ENCODE measurements around the gene SLC12A7.

DNA sequence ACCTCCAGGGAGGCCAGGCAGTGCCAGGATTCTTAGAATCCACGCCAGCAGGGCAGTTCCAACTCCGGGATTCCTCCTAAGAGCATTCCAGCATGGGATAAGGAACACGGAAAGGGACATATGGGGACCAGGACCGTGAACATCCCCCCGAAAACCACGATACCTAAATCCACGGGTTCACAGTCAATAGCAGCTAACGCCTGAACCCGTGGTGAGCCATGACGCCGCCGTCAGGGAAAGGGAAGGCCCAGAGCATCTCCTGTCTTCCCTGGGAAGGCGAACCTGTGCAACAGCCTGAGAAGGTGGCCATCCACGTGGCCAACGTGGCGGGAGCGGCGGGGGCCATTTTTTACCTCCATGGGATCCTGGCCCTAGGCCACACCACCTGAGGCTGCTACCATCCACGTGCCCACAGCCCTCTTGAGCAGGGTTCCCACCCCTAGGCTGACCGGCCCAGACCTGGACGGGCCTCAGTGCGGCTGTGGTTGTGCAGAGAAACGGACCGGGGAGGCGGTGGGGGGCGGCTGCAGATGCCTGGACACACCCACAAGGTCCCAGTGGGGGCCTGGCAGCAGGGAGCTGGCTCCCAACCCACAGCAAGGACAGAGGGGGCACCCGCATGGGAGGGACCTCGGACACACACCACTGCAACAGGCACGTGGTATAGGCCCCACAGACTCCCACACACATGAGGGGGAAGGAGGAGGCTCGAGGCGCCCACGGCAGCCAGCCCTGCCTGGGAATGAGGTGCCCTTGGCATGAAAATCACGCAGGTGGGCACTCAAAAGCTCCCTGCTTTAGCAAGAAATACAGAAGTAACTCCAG, 42.8 kb downstream of the SLC12A7 start:
- TF ChIP-seq, protein P1, sequence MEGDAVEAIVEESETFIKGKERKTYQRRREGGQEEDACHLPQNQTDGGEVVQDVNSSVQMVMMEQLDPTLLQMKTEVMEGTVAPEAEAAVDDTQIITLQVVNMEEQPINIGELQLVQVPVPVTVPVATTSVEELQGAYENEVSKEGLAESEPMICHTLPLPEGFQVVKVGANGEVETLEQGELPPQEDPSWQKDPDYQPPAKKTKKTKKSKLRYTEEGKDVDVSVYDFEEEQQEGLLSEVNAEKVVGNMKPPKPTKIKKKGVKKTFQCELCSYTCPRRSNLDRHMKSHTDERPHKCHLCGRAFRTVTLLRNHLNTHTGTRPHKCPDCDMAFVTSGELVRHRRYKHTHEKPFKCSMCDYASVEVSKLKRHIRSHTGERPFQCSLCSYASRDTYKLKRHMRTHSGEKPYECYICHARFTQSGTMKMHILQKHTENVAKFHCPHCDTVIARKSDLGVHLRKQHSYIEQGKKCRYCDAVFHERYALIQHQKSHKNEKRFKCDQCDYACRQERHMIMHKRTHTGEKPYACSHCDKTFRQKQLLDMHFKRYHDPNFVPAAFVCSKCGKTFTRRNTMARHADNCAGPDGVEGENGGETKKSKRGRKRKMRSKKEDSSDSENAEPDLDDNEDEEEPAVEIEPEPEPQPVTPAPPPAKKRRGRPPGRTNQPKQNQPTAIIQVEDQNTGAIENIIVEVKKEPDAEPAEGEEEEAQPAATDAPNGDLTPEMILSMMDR (conservative IDR thresholded peaks at IDR 0.05): no peak
- TF ChIP-seq ZFX (IDR thresholded peaks at IDR 0.05): no peak
